Measurements from ENCODE around the gene MAP2K3.

MAP2K3 gene

GRCh38 chr17:21354796-21355385, 70.4 kb downstream of the MAP2K3 start:
- no peak for ATAC-seq
- TF ChIP-seq BACH2 (CRISPR knock-in tag; IDR thresholded peaks at IDR 0.05; ENCODE audit: borderline replicate concordance) (no peak), TSHZ2 (CRISPR knock-in tag; IDR thresholded peaks at IDR 0.05) (no peak), ZFP3 (CRISPR knock-in tag; IDR thresholded peaks at IDR 0.05) (no peak), CSDC2 (CRISPR knock-in tag; IDR thresholded peaks at IDR 0.05) (no peak), ZNF70 (CRISPR knock-in tag; IDR thresholded peaks at IDR 0.05) (no peak), SNAI2 (CRISPR knock-in tag; IDR thresholded peaks at IDR 0.05) (no peak), POU6F1 (CRISPR knock-in tag; IDR thresholded peaks at IDR 0.05; ENCODE audit: borderline replicate concordance, low read depth) (no peak), TOX (CRISPR knock-in tag; IDR thresholded peaks at IDR 0.05; ENCODE audit: borderline replicate concordance) (no peak), RARB (CRISPR knock-in tag; IDR thresholded peaks at IDR 0.05) (no peak)

GRCh38 chr17:21355586-21355985, 71.1 kb downstream of the MAP2K3 start:
- TF ChIP-seq ZFP30 (CRISPR knock-in tag; IDR thresholded peaks at IDR 0.05) (no peak), TSHZ2 (CRISPR knock-in tag; IDR thresholded peaks at IDR 0.05) (no peak)
- ATAC-seq, result no peak

- ATAC-seq, result no peak
- TF ChIP-seq ZNF8 (CRISPR knock-in tag; IDR thresholded peaks at IDR 0.05) (no peak), ZNF70 (CRISPR knock-in tag; IDR thresholded peaks at IDR 0.05) (no peak)
Measured at GRCh38 chr17:21356537-21357127, 72.1 kb downstream of the MAP2K3 start.

- ATAC-seq, result no peak
- TF ChIP-seq PPARA (CRISPR knock-in tag; IDR thresholded peaks at IDR 0.05; ENCODE audit: borderline replicate concordance) (no peak), SNAI2 (CRISPR knock-in tag; IDR thresholded peaks at IDR 0.05) (no peak), CREB5 (CRISPR knock-in tag; IDR thresholded peaks at IDR 0.05; ENCODE audit: low read depth) (no peak), ARNTL (CRISPR knock-in tag; IDR thresholded peaks at IDR 0.05; ENCODE audit: borderline replicate concordance, low read depth) (no peak), CSDC2 (CRISPR knock-in tag; IDR thresholded peaks at IDR 0.05) (no peak), CSRNP3 (CRISPR knock-in tag; IDR thresholded peaks at IDR 0.05) (no peak), OSR1 (CRISPR knock-in tag; IDR thresholded peaks at IDR 0.05) (no peak), ISL1 (CRISPR knock-in tag; IDR thresholded peaks at IDR 0.05) (no peak), RARB (CRISPR knock-in tag; IDR thresholded peaks at IDR 0.05) (no peak), GLIS3 (CRISPR knock-in tag; IDR thresholded peaks at IDR 0.05) (no peak), ZNF70 (CRISPR knock-in tag; IDR thresholded peaks at IDR 0.05) (no peak), ZNF565 (CRISPR knock-in tag; conservative IDR thresholded peaks at IDR 0.05; ENCODE audit: low read depth) (no peak), ZNF8 (CRISPR knock-in tag; IDR thresholded peaks at IDR 0.05) (no peak), PATZ1 (CRISPR knock-in tag; IDR thresholded peaks at IDR 0.05; ENCODE audit: borderline replicate concordance) (no peak)
Measured at GRCh38 chr17:21357281-21357680, 72.8 kb downstream of the MAP2K3 start.
